OCI-LY7 (cell line): ENCODE results near the gene INO80D. TPM values are rescaled to one million over a fixed set of nuclear protein-coding genes. Genes with fewer than 3 reads are reported as not detected.
"Not testable (repeated sequence)": the region's sequence is repeated elsewhere in the genome, so short reads cannot be mapped to it uniquely, and the experiment has no call there.

Experiments used
- BruUV-seq: library from RNA; stranded (reverse); fragments of 400-500 nt; replicated peaks from 2 replicates; lab custom pipeline; 2021; lab: Mats Ljungman, UMichigan
- CTCF ChIA-PET: fragments of 300-600 bp; sonication (Branson Sonifier 250); formaldehyde crosslinking; loops from one replicate; lab custom pipeline; 2022; ENCODE audit warnings: antibody characterized with exemption; ENCODE audit not compliant: unreplicated experiment; lab: Charles Lee
- POLR2A ChIA-PET: fragments of 300-600 bp; sonication (Branson Sonifier 250); formaldehyde crosslinking; loops from one replicate; lab custom pipeline; 2022; ENCODE audit warnings: antibody characterized with exemption; lab: Charles Lee
- DNase-seq: peaks from one replicate; pipeline ENCODE4 v3.0.0-alpha.2; 2015; ENCODE audit warnings: low spot score
- H2AFZ ChIP-seq: fragments of 200-600 bp; sonication (generic), shearing (Covaris generic); 2 replicates; pipeline ENCODE4 v1.6.1; 2014; ENCODE audit warnings: mild to moderate bottlenecking, antibody characterized with exemption, low read length, moderate library complexity
- H3K27ac ChIP-seq: fragments of 200-600 bp; sonication (generic); 2 replicates; pipeline ENCODE4 v1.5.1; 2014; ENCODE audit warnings: mixed run types, low read depth, mild to moderate bottlenecking, moderate library complexity, low read length, inconsistent platforms; ENCODE audit not compliant: poor library complexity, severe bottlenecking
- H3K36me3 ChIP-seq: fragments of 200-600 bp; sonication (generic); 2 replicates; pipeline ENCODE4 v1.6.1; 2014; ENCODE audit warnings: mild to moderate bottlenecking, antibody characterized with exemption, low read length, moderate library complexity, mixed read lengths; ENCODE audit not compliant: insufficient read depth
- H3K4me1 ChIP-seq: fragments of 200-600 bp; sonication (generic); 2 replicates; pipeline ENCODE4 v1.5.1; 2014; ENCODE audit warnings: mild to moderate bottlenecking, low read length; ENCODE audit not compliant: insufficient read depth, poor library complexity, severe bottlenecking
- H3K4me2 ChIP-seq: fragments of 200-600 bp; sonication (generic); 2 replicates; pipeline ENCODE4 v1.6.1; 2014; ENCODE audit warnings: mild to moderate bottlenecking, low read length
- H3K4me3 ChIP-seq: fragments of 200-600 bp; sonication (generic); 2 replicates; pipeline ENCODE4 v1.5.1; 2014; ENCODE audit warnings: mild to moderate bottlenecking, low read depth, low read length; ENCODE audit not compliant: poor library complexity, severe bottlenecking
- H3K79me2 ChIP-seq: fragments of 200-600 bp; sonication (generic); 2 replicates; pipeline ENCODE4 v1.6.1; 2016; ENCODE audit warnings: low read depth, mild to moderate bottlenecking, low read length, moderate library complexity, mixed read lengths; ENCODE audit not compliant: insufficient read depth
- H3K9me2 ChIP-seq: fragments of 200-600 bp; sonication (generic); 2 replicates; pipeline ENCODE4 v1.6.1; 2016; ENCODE audit warnings: mild to moderate bottlenecking, low read length, mixed read lengths; ENCODE audit not compliant: insufficient read depth
- H3K9me3 ChIP-seq: fragments of 200-600 bp; sonication (generic); 2 replicates; pipeline ENCODE4 v1.6.1; 2014; ENCODE audit warnings: mild to moderate bottlenecking, mixed run types, low read length, mixed read lengths
- H4K20me1 ChIP-seq: fragments of 200-600 bp; sonication (generic); 2 replicates; pipeline ENCODE4 v1.6.1; 2014; ENCODE audit warnings: mild to moderate bottlenecking, antibody characterized with exemption, low read length, moderate library complexity, mixed read lengths; ENCODE audit not compliant: insufficient read depth
- CTCF ChIP-seq: fragments of 200-600 bp; sonication (generic); conservative IDR thresholded peaks from 2 replicates; pipeline ENCODE4 v1.5.1; 2014; ENCODE audit warnings: mild to moderate bottlenecking, antibody characterized with exemption, low read length, moderate library complexity, mixed read lengths
- EZH2phosphoT487 ChIP-seq: fragments of 200-600 bp; sonication (generic); IDR thresholded peaks from 2 replicates; pipeline ENCODE4 v1.6.1; 2018; ENCODE audit warnings: low read depth, borderline replicate concordance, mild to moderate bottlenecking, mixed run types, antibody characterized with exemption, low read length, moderate library complexity, mixed read lengths
- intact Hi-C: fragments of 100-400 bp; cut with micrococcal nuclease; formaldehyde crosslinking; loops from one replicate; pipeline ENCODE4 v1.10.0; 2022; ENCODE audit not compliant: unreplicated experiment
- total RNA-seq, 2 experiments: library from RNA; depleted of rRNA in 1 of 2; stranded (reverse); fragments of >200 nt in 1 of 2; shearing (Covaris generic) in 1 of 2; gene quantifications; 2 replicates each; pipeline ENCODE4 v1.2.3, GENCODE V29; 2014 to 2022

Gene INO80D
- total RNA-seq, 2 experiments from 2014 or later = 14.2 to 21.6 TPM

- H3K27ac ChIP-seq = no peak overlapping the region
- H2AFZ ChIP-seq = no peak overlapping the region
- no peak for DNase-seq
- ChIA-PET CTCF (no interaction called here), POLR2A (interaction anchor here (0.5 kb wide), 1 partner anchor 431 kb away, joined by 5 read pairs; no protein-coding TSS in a partner anchor)
- H3K9me3 ChIP-seq = no peaks in the 10 kb centered on the region
- intact Hi-C loops = no loop called here
- BruUV-seq = no TSS peak
- H3K4me3 ChIP-seq = no peak overlapping the region
- no peak for TF ChIP-seq EZH2phosphoT487
- TF ChIP-seq CTCF = no peak
- H3K4me2 ChIP-seq = no peak overlapping the region
- H3K79me2 ChIP-seq = no peaks in the 10 kb centered on the region
- H3K9me2 ChIP-seq = no peaks in the 10 kb centered on the region
- H3K36me3 ChIP-seq = peaks cover 5% of the 10 kb centered on the region; the same call in 1 of the 2 replicates
- no peaks in the 10 kb centered on the region for H4K20me1 ChIP-seq
- no peaks in the 10 kb centered on the region for H3K4me1 ChIP-seq
These were observed 22.7 kb upstream of the INO80D start for GRCh38 chr2:206108713-206109112.

- Histone ChIP-seq H3K4me1 (no peaks in the 10 kb centered on the region), H2AFZ (no peak overlapping the region), H3K9me3 (no peaks in the 10 kb centered on the region), H3K36me3 (no peaks in the 10 kb centered on the region), H3K4me3 (no peak overlapping the region), H4K20me1 (no peaks in the 10 kb centered on the region), H3K9me2 (no peaks in the 10 kb centered on the region), H3K27ac (no peak overlapping the region), H3K4me2 (no peak overlapping the region), H3K79me2 (no peaks in the 10 kb centered on the region)
- intact Hi-C loops = no loop called here
- ChIA-PET POLR2A (interaction anchor here (0.5 kb wide), 1 partner anchor 73 kb away, joined by 5 read pairs; no protein-coding TSS in a partner anchor), CTCF (no interaction called here)
- no peak for DNase-seq
- TF ChIP-seq CTCF (no peak), EZH2phosphoT487 (no peak)
- BruUV-seq = no TSS peak
These were observed 19.6 kb upstream of the INO80D start for GRCh38 chr2:206105541-206105940.

GRCh38 chr2:206105038-206105437 lies 19.1 kb upstream of the INO80D start:
- no peaks in the 10 kb centered on the region for H3K9me2 ChIP-seq
- H3K4me1 ChIP-seq = no peaks in the 10 kb centered on the region
- DNase-seq = no peak
- H3K9me3 ChIP-seq = no peaks in the 10 kb centered on the region
- no peak overlapping the region for H3K27ac ChIP-seq
- H3K36me3 ChIP-seq = no peaks in the 10 kb centered on the region
- CTCF ChIA-PET = no interaction called here
- POLR2A ChIA-PET = no interaction called here
- H2AFZ ChIP-seq = no peak overlapping the region
- H3K79me2 ChIP-seq = no peaks in the 10 kb centered on the region
- no TSS peak for BruUV-seq
- H3K4me3 ChIP-seq = no peak overlapping the region
- no peaks in the 10 kb centered on the region for H4K20me1 ChIP-seq
- TF ChIP-seq CTCF = no peak
- no peak for TF ChIP-seq EZH2phosphoT487
- intact Hi-C loops = no loop called here
- no peak overlapping the region for H3K4me2 ChIP-seq

- H3K79me2 ChIP-seq, intact Hi-C loops, H4K20me1 ChIP-seq, H3K9me3 ChIP-seq, H3K4me3 ChIP-seq, DNase-seq, H2AFZ ChIP-seq, H3K4me2 ChIP-seq, H3K36me3 ChIP-seq, H3K27ac ChIP-seq, H3K4me1 ChIP-seq, CTCF ChIA-PET, H3K9me2 ChIP-seq, BruUV-seq: not testable (repeated sequence)
- POLR2A ChIA-PET = interaction anchor here (0.7 to 0.9 kb wide), 2 partner anchors 16 to 23 kb away, joined by 3 read pairs; no protein-coding TSS in a partner anchor
These were observed 12.9 kb upstream of the INO80D start for GRCh38 chr2:206098872-206099271.
